GM12891 (cell line): ENCODE data around the gene KCNQ5.

Experiments used
- PAX5 ChIP-seq: IDR thresholded peaks from 2 replicates; pipeline ENCODE4 v1.6.1; 2011; ENCODE audit warnings: low read length, moderate library complexity, mild to moderate bottlenecking; ENCODE audit not compliant: insufficient read depth, severe bottlenecking
- POLR2A ChIP-seq: IDR thresholded peaks from 2 replicates; pipeline ENCODE4 v1.6.1; 2011; ENCODE audit warnings: low read depth, low read length, control low read depth
- POLR2AphosphoS5 ChIP-seq: IDR thresholded peaks from 2 replicates; pipeline ENCODE4 v1.6.1; 2011; ENCODE audit warnings: low read depth, low read length, control low read depth

DNA sequence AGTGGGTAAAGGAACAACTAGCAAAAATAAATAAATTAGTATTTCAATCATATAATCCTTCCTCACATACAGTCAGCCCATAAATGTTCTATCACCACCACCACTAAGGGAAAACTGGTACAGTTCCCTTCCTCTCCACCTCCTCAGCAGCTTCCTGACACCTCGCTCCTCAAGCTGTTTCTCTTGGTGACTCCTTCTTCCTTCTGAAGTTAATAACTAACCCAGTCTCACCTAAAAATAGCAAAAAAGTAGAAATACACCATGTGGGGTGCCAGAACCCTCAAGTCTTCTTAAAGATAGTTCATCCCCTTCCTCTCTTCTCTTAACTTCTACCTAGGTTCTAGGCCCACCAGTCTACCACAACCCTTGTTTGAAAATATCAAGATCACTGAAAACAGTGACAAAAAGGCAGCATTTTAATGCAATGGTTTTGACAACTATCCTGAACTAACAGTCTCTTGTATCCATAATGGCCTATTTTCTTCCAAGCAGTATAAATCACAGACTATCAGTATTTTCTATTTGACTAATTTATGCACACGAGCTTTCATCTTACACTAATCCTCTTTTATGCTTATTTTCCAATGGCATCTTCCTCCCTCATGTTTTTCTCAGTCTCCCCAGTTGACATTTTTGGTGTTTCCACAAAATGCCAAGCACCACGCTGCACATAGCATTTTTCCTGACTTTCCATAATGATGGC lies 518.0 kb downstream of the KCNQ5 start:
- TF ChIP-seq PAX5, result no peak
- TF ChIP-seq POLR2AphosphoS5, result no peak
- no peak for TF ChIP-seq POLR2A
